Dedifferentiated amniotic fluid mesenchymal stem cell (primary cell): ENCODE data around the gene ATP8B4.

Source experiments
- DNase-seq: peaks from one replicate; pipeline ENCODE4 v3.0.0-alpha.2; 2016; ENCODE audit errors: extremely low spot score

ATP8B4 gene

DNA sequence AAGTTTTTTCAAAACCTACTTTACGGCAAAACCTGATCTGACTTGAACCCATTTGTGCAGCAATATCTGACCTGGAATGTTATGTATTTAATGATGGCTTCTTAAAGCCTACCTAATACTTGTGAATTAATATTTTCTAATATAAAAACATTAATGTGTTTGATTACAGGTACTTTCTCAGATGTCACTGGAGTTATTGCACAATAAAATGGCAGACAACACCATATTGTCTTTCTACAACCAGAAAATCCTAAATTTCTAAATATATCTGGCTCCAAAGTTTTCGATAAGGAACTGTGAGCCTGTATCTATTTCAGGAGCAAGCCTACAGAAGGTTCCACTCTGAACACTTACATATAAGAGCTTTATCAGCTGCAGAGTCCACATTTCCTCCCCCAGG lies 184.5 kb downstream of the ATP8B4 start:
- DNase-seq, result no peak

- peak; percentile 46 for DNase-seq
Measured at GRCh38 chr15:49927189-49927861, 191.7 kb downstream of the ATP8B4 start.

GRCh38 chr15:49926740-49927139 lies 192.3 kb downstream of the ATP8B4 start:
- DNase-seq, result no peak

- no peak for DNase-seq
Measured at GRCh38 chr15:49923671-49924070, 195.4 kb downstream of the ATP8B4 start.

GRCh38 chr15:49919034-49919433 lies 200.0 kb downstream of the ATP8B4 start:
- no peak for DNase-seq

GRCh38 chr15:49918121-49918520 lies 200.9 kb downstream of the ATP8B4 start:
- DNase-seq, result no peak

DNA sequence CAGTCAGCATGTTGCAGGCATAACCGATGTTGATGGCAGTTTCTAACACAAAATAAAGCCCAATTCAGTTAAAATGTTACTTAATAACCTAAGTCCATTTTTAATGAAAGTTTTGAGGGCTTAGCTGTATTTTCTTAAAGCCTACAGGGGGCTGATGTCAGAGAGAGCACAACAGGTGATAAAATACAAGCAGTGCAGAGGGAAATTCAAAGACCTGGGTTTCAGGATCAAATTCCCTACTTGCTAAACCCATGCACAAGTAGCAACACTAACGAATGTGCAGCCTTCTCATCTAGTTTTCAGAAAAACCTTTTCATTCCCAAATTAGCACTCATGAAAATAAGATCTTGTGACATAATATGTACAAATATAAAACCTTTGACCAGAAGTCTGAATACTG lies 202.0 kb downstream of the ATP8B4 start:
- DNase-seq, result no peak

DNA sequence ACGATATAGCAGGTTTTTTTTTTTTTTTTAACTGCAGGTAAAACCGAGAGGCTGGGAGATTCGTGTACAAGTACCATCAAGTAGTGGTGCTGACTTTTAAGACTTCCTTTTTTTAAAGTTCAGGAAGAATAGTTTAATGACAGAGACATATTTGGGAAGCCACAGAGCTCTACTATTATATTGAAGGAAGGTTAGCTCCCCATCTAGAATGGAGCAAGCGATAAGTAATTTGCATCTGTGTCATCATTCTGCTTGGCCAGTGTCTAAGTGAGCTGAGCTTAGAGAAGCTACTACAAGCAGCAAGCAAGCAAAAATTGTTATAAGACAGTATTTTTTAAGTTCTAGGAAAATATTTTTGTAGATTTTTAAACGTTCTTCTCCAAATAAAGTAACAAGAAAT lies 203.2 kb downstream of the ATP8B4 start:
- no peak for DNase-seq

GRCh38 chr15:49908933-49909295 lies 210.1 kb downstream of the ATP8B4 start:
- DNase-seq, result no peak

GRCh38 chr15:49908236-49908932 lies 210.6 kb downstream of the ATP8B4 start:
- no peak for DNase-seq

- DNase-seq, result no peak
Measured at GRCh38 chr15:49906966-49907365, 212.1 kb downstream of the ATP8B4 start.

DNA sequence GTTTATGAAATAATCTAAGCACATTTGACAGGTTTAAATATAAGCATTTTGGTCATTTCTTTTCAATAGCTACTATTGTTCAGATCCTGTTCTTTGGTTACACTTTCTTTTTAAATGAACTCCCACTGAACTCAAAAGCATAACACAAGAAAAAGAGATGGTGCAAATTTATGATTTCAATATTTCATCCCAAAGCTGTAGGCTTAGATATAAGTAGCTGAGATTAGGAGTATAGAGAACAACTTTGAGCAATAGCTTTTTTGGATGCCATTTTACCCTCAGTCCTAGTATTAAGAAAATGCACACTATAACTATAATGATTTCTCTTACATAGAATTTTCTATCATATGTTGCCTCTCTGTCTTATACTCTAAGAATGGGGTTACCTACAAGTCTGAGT lies 213.8 kb downstream of the ATP8B4 start:
- DNase-seq, result no peak

DNA sequence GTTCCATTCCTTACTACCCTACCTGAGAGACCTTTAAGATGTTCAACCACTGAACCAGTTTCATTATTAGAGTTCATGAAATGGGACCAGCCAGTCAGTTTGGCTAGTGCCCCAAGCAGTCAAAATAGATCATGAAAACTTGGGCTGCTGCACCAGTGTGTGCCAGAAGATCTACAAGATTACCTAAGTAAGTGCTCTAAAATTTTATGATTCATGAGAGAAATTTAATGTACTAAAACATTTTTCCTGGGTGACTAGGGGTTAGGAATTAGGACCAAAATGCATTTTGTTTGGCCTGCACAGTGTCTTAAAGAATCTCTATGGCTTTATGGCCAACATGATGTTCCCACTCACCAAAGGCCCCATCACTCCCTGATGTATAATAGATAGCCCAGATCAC lies 214.7 kb downstream of the ATP8B4 start:
- no peak for DNase-seq

GRCh38 chr15:49902685-49903501 lies 216.1 kb downstream of the ATP8B4 start:
- DNase-seq, result peak; percentile 68

GRCh38 chr15:49901996-49902684 lies 216.9 kb downstream of the ATP8B4 start:
- DNase-seq, result peak; percentile 28

GRCh38 chr15:49901321-49901720 lies 217.7 kb downstream of the ATP8B4 start:
- no peak for DNase-seq

- DNase-seq, result no peak
Measured at GRCh38 chr15:49900903-49901235, 218.2 kb downstream of the ATP8B4 start.

GRCh38 chr15:49900006-49900902 lies 218.8 kb downstream of the ATP8B4 start:
- peak; percentile 36 for DNase-seq

- no peak for DNase-seq
Measured at GRCh38 chr15:49898575-49899283, 220.3 kb downstream of the ATP8B4 start.

GRCh38 chr15:49898097-49898496 lies 220.9 kb downstream of the ATP8B4 start:
- no peak for DNase-seq
